RPMI7951 (cell line): ENCODE data around the gene STAMBP. TPM values are rescaled to one million over a fixed set of nuclear protein-coding genes. Genes with fewer than 3 reads are reported as not detected.
A peak's percentile ranks its signal among the peaks of the same experiment; 100 is the strongest.
"Not testable (repeated sequence)": the region's sequence is repeated elsewhere in the genome, so short reads cannot be mapped to it uniquely, and the experiment has no call there.

ENCODE experiments used
- DNase-seq: peaks from one replicate; pipeline ENCODE4 v3.0.0-alpha.2; 2012; ENCODE audit warnings: low read depth
- total RNA-seq: library from RNA; depleted of rRNA; stranded (reverse); fragments of >200 nt; shearing (Covaris generic); gene quantifications from 2 replicates; pipeline ENCODE4 v1.2.3, GENCODE V29; 2014

STAMBP gene
- total RNA-seq, 1 experiment from 2014 or later, result 50.2 TPM

- DNase-seq, result no peak
Measured at GRCh38 chr2:73837847-73838585, 9.3 kb downstream of the STAMBP start.

DNA sequence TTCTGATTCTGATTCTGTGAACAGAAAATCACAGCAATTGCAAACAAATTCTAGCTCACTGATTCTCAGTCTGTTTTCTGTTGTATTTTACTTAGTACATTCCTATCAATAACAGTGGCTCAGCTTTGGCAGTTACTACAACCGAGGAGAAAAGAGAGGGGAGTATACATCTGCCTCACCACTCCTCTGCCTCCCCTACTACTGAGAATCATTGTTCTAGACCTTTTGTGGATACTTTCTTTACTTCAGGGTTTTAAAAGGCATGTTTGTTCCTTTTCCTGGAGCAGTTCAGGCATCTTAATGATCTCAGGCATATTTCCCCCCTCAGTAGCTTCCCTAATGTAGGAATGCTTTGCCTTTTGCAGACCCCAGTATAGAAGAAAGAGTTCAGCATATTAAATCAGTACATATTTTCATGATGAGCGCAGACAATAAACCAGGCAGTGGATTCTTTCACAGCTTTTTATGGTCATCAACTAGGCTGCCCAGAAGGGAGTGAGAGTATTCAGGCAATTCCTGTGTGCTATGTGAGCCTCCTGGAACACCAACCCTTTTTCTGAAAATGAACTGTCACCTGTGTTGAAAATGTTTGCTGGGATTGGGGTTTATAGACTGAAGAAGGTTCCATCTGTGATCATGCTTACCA lies 10.3 kb downstream of the STAMBP start:
- no peak for DNase-seq

DNA sequence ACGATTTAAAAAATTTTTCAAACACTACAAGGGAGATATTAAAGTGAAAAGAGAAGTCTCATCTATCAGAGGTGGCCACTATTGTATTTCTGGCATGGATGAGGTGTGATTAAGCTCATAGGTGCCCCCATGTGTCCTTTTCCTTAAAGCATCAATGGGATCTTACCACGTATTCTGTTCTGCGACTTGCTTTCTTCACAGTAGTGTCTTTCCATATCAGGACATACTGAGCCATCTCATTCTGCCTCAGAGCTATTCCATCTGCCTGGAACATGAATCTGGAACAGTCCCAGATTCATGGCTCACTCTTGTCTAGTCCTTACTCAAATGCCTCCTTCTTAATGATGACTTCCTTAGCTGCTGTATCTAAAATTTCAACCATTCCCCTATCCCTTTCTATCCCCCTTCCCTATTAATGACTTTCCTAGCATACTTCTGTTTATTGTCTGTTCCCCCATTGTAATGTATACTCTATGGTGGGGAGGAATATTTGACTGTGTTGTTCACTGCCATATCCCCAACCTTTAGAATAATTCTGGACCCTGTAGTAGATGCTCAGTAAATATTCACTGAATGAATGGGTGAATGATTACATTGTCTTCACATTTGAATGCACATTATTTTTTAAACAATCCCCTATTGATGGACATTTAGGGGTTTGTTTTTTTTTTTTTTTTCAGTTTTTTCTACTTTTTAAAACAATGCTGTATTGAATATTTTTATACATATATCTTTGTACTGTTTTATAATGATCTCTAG lies 11.1 kb downstream of the STAMBP start:
- DNase-seq, result no peak

DNA sequence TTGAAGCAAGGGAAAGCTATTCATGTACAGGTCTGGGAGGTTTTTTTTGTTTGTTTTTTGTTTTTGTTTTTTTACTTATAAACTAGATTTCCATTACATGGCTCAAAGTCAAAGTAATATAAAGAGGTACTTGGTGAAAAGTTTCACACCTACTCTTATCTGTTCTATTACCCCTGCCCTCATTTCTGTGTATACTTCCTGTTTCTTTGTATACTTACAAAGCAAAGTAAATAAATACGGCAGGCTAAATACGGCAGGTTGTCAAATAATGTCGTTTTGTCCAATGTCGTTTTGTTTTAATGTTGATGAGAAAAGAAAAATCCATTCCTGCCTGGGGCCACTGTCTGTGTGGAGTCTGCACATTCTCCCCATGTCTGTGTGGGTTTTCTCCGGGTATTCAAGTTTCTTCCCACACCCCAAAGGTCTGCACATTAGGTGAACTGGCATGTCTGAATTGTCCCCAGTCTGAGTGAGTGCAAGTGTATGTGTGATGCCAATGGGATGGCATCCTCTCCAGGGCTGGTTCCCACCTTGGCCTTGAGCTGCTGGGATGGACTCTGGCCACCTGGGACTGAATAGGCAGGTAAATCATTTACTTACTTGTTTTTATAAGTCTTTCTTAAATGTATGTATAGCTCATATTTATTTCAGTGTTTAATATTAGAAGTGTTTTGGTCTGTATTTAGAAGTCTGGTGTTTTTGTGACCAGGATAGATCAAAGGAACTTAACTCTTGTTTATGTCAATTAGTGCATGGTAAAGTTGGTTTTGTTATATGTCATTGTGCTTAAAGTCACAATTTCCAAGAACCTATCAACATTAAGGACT lies 13.4 kb downstream of the STAMBP start:
- DNase-seq, result no peak

GRCh38 chr2:73842739-73843019 lies 13.9 kb downstream of the STAMBP start:
- DNase-seq, result no peak

GRCh38 chr2:73844087-73844486 lies 15.3 kb downstream of the STAMBP start:
- DNase-seq, result no peak

- DNase-seq, result no peak
Measured at GRCh38 chr2:73850009-73850408, 21.2 kb downstream of the STAMBP start.

GRCh38 chr2:73851274-73851673 lies 22.5 kb downstream of the STAMBP start:
- no peak for DNase-seq

- peak; percentile 83 for DNase-seq
Measured at GRCh38 chr2:73852020-73852419, 23.3 kb downstream of the STAMBP start.

- DNase-seq, result no peak
Measured at GRCh38 chr2:73855526-73855925, 26.8 kb downstream of the STAMBP start.

DNA sequence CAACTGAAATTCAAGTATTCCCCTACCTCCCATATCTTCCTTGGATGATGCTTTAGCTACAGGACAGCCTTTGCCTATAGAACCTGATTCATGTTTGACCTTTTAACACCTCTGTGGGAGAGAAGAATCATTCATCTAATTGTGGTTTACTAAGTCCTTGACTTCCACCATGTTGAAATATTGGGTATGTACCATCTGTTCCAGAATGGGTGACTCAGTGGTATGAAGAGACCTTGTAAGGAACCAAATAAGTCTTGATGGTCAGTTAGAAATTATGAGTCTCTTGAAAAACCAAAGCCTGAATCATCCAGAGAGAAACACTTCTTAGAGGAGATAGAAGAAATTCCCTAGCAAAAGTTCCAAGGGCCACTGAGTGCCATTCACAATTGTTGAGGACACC lies 27.5 kb downstream of the STAMBP start:
- peak; percentile 91 for DNase-seq

DNA sequence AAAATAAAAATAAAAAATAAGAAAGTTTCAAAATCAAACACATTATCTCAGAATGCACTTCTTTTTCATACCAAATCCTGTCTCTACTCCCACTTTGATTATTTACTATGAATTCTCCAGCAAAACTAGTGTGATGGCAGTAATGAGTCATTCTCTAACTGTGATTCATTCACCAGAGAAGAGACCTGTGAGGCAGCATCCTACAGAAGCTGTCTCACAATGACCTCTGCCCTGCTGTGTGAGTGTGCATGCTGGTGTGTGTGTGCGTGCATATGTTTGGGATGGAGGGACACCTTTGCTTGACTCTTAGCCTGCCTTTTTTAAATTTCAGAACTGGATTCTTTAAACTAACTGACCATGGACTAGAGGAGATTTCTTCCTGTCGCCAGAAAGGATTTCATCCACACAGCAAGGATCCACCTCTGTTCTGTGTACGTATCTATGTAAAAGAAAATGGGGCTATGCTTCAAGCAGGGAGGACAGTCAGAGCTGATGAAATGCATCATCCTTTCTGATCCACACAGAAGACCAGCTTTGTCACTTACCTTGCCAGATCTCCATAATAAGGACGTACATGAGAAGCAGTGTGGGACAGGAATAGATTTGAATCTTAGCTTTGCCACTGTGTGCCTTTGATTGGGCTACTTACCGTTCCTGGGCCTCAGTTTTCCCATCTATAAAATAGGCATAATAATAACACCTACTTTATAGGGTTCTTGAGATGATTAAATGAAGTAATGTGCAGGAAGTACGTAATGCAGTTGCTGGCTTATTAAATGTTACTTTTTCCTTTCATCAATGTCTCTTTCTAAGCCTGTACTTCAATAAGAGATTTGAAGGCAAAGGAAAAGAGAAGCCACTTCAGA lies 31.2 kb downstream of the STAMBP start:
- peak; percentile 89 for DNase-seq

GRCh38 chr2:73862987-73863386 lies 34.2 kb downstream of the STAMBP start:
- no peak for DNase-seq

DNA sequence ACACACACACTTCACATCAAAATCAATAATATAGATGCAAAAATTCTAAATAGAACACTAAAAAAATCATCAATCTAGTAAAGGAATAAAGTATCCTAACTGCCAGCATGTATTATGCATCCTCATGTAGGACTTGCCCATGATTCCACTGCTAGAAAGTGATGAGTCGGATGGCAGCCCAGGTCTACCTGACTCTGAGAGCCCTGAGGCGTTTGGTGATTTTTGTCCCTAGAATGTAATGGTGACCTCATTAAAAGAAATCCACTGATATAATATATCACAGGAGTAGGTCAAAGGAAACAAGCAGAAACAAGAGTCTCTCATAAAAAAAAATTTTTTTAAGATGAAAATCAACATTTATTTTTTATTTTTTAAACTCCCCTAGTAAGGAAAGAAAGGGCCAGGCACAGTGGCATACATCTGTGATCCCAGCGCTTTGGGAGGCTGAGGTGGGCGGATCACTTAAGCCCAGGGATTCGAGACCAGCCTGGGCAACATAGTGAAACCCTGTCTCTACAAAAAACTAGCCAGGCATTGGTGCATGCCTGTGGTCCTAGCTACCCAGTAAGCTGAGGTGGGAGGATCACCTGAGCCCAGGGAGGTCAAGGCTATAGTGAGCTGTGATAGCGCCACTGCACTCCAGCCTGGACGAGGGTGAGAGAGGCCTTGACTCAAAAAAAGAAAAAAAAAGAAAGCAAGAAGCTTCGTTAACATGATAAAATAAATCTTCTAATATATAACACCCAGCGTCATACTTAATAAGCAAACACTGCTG lies 39.6 kb downstream of the STAMBP start:
- no peak for DNase-seq

- DNase-seq, result peak; percentile 64
Measured at GRCh38 chr2:73870084-73870483, 41.3 kb downstream of the STAMBP start.

DNA sequence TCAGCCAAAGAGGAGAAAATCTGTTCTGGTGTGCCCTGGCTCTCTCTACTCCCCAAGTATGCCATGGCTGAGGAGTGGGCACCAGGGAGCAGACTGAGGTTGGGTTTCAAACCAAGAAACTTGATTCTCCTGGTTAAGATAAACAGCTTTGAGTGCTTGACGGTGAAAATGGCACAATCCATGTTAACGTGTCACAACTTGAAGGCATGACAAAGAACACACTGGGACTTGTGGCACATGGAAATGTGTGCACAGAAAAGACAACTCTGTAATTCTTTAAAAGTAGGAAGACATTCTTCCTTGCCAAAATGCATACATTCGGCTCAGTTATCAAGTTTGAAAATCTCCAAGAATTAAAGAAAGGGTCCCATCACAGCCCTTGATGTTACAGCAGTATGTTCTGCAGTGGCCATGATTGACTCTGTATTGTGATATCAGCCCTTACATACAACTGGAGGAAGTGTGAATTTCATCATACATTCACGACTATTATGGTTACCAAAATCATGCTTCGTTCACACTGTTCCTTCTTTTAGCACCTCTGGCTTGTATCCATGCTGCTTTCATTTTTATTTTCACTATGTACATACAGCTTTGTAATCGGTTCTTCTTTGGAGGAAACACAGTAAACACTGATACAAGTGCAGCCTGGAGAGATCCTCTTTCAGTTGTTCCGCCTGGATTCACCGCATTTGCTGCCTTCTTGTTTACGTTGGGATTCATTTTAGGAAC lies 48.5 kb downstream of the STAMBP start:
- no peak for DNase-seq

- DNase-seq, result not testable (repeated sequence)
Measured at GRCh38 chr2:73877984-73878383, 49.2 kb downstream of the STAMBP start.

- no peak for DNase-seq
Measured at GRCh38 chr2:73885406-73885805, 56.6 kb downstream of the STAMBP start.

DNA sequence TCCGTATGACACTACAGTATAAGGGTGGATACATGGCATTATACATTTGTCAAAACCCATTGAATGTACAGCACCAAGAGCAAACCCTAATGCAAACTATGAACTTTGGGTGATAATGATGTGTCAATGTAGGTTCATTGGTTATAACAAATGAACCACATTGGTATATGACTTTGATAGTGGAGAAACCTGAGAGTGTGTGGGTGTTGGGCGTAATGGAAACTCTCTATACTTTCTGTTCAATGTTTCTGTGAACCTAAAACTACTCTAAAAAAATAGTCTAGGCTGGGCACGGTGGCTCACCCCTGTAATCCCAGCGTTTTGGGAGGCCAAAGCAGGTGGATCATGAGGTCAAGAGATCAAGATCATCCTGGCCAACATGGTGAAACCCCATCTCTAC lies 57.6 kb downstream of the STAMBP start:
- DNase-seq, result no peak
